Measurements from ENCODE around the gene DNAJC17.
A peak's percentile ranks its signal among the peaks of the same experiment; 100 is the strongest.

DNAJC17 gene

DNA sequence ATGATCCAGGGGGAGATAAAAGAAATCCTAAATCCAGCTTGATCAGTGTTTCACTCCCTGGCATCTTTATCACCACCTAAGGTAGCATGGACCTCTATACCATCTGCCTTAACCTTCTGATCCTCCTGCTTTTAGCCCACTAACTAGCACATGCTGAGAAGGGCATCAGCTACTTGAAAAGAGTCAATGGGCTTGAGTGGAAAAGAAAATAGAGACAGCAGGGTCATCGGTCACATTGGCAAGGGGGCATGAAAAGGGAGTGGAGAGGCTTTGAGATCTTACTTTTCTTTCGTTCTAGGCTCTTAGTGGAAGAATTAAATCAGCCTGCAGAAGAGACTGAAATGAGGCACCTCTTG, 623 bp downstream of the DNAJC17 start:
- no peak overlapping the region for H4K91ac ChIP-seq (ENCODE audit: low read depth, low read length, poor library complexity)
- H3K36me3 ChIP-seq (replicated peaks in 1 of 2; ENCODE audit: control insufficient read depth in 2 of 2, insufficient read depth in 2 of 2, low read length in 2 of 2): peaks cover 0 to 18% of the 10 kb centered on the region in 2 donors
- no peak overlapping the region for H2BK15ac ChIP-seq (ENCODE audit: low read length)
- H3K27me3 ChIP-seq (ENCODE audit: control insufficient read depth in 3 of 3, insufficient read depth in 3 of 3, low read depth in 1 of 3, low read length in 3 of 3): no peaks in the 10 kb centered on the region
- no peak overlapping the region for H3K4ac ChIP-seq (ENCODE audit: low read length)
- no peak overlapping the region for H2BK120ac ChIP-seq (ENCODE audit: low read depth, low read length)
- H3K4me3 ChIP-seq (ENCODE audit: low read length in 2 of 2): peak overlapping the region; percentile 94 to 97
- H3K4me2 ChIP-seq (ENCODE audit: insufficient read depth, low read length, poor library complexity, severe bottlenecking): peak overlapping the region; percentile 63
- no peak overlapping the region for H2AK5ac ChIP-seq (ENCODE audit: low read depth, low read length)
- H3K14ac ChIP-seq (ENCODE audit: low read length): no peak overlapping the region
- H4K8ac ChIP-seq (ENCODE audit: low read depth, low read length): no peak overlapping the region
- H2BK12ac ChIP-seq (ENCODE audit: low read length): no peak overlapping the region
- H3K23ac ChIP-seq (ENCODE audit: low read depth, low read length, poor library complexity): peak overlapping the region; percentile 57
- peaks cover 2 to 5% of the 10 kb centered on the region in 2 donors for H3K4me1 ChIP-seq (ENCODE audit: control insufficient read depth in 2 of 2, insufficient read depth in 1 of 2, low read depth in 1 of 2, low read length in 2 of 2)
- no peak overlapping the region for H3K27ac ChIP-seq (replicated peaks; ENCODE audit: low read length)
- WGBS, 2 donors (ENCODE audit: extremely low coverage in 2 of 2, insufficient read length in 2 of 2, insufficient replicate concordance in 1 of 2): no CpG with 5 or more reads among the region's 2 CpGs
- H3K79me1 ChIP-seq (ENCODE audit: low read depth, low read length): no peaks in the 10 kb centered on the region
- DNase-seq (ENCODE audit: low spot score): no peak
- no peak overlapping the region for H2BK5ac ChIP-seq (ENCODE audit: low read length)
- no peaks in the 10 kb centered on the region for H3K9me3 ChIP-seq (replicated peaks in 1 of 2; ENCODE audit: control insufficient read depth in 2 of 2, insufficient read depth in 1 of 2, low read depth in 1 of 2, low read length in 2 of 2)
- H2AFZ ChIP-seq (ENCODE audit: low read length): peak overlapping the region; percentile 100
- no peak overlapping the region for H3K18ac ChIP-seq (ENCODE audit: low read length)
- H3K9ac ChIP-seq (ENCODE audit: low read depth, low read length, poor library complexity): no peak overlapping the region

DNA sequence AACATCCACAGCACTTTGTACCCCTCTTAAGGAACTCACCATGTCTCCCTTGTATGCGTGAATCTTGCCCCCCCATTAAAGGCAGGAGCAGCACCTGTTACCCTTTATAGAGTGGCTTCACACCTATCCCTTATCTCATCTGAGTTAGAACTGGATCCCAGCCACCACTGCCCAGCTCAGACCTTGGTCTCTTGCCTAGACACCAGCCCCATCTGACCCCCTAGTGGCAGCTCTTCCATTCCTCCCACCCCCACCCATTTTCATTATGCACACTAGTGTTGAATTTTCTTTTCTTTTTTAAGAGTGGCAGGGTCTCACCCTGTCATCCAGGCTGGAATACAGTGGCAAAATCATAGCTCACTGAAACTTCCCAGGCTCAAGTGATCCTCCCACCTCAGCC, 3.6 kb downstream of the DNAJC17 start:
- H3K27ac ChIP-seq (replicated peaks; ENCODE audit: low read length): no peak overlapping the region
- no peak overlapping the region for H4K91ac ChIP-seq (ENCODE audit: low read depth, low read length, poor library complexity)
- no peak overlapping the region for H3K23ac ChIP-seq (ENCODE audit: low read depth, low read length, poor library complexity)
- no peak overlapping the region for H3K4me3 ChIP-seq (ENCODE audit: low read length in 2 of 2)
- H2BK15ac ChIP-seq (ENCODE audit: low read length): no peak overlapping the region
- no peak overlapping the region for H3K14ac ChIP-seq (ENCODE audit: low read length)
- peaks cover 5% of the 10 kb centered on the region in 2 donors for H3K4me1 ChIP-seq (ENCODE audit: control insufficient read depth in 2 of 2, insufficient read depth in 1 of 2, low read depth in 1 of 2, low read length in 2 of 2)
- no peaks in the 10 kb centered on the region for H3K79me1 ChIP-seq (ENCODE audit: low read depth, low read length)
- H4K8ac ChIP-seq (ENCODE audit: low read depth, low read length): no peak overlapping the region
- no peak for DNase-seq (ENCODE audit: low spot score)
- H2AFZ ChIP-seq (ENCODE audit: low read length): no peak overlapping the region
- H3K36me3 ChIP-seq (replicated peaks in 1 of 2; ENCODE audit: control insufficient read depth in 2 of 2, insufficient read depth in 2 of 2, low read length in 2 of 2): peaks cover 0 to 12% of the 10 kb centered on the region in 2 donors
- H3K9me3 ChIP-seq (replicated peaks in 1 of 2; ENCODE audit: control insufficient read depth in 2 of 2, insufficient read depth in 1 of 2, low read depth in 1 of 2, low read length in 2 of 2): no peaks in the 10 kb centered on the region
- no peak overlapping the region for H2BK5ac ChIP-seq (ENCODE audit: low read length)
- H3K4me2 ChIP-seq (ENCODE audit: insufficient read depth, low read length, poor library complexity, severe bottlenecking): no peak overlapping the region
- no peak overlapping the region for H2AK5ac ChIP-seq (ENCODE audit: low read depth, low read length)
- no peak overlapping the region for H3K4ac ChIP-seq (ENCODE audit: low read length)
- H2BK120ac ChIP-seq (ENCODE audit: low read depth, low read length): no peak overlapping the region
- no peak overlapping the region for H3K18ac ChIP-seq (ENCODE audit: low read length)
- no peak overlapping the region for H3K9ac ChIP-seq (ENCODE audit: low read depth, low read length, poor library complexity)
- no peaks in the 10 kb centered on the region for H3K27me3 ChIP-seq (ENCODE audit: control insufficient read depth in 3 of 3, insufficient read depth in 3 of 3, low read depth in 1 of 3, low read length in 3 of 3)
- WGBS, 2 donors (ENCODE audit: extremely low coverage in 2 of 2, insufficient read length in 2 of 2, insufficient replicate concordance in 1 of 2): no CpG with 5 or more reads among the region's 1 CpG
- H2BK12ac ChIP-seq (ENCODE audit: low read length): no peak overlapping the region

DNA sequence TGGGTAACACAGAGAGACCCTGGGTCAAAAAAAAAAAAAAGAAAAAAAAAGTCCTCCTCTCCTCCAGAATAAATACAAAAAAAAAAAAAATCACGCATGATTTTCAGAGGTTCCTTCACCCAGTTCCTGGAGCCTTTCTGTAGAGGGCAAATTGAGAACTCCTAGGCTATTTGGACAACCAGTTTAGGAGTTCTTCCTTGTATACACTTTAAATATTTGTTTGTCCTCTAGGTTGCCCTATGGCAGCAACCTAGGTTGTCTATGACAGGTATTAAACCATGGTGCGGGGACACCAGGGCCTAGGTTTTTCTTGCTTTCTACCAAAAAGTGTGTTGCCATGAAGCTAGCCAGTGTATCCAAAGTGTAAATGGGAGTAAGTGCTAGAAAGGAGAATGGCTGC, 4.2 kb downstream of the DNAJC17 start:
- H4K91ac ChIP-seq (ENCODE audit: low read depth, low read length, poor library complexity): no peak overlapping the region
- H3K4me2 ChIP-seq (ENCODE audit: insufficient read depth, low read length, poor library complexity, severe bottlenecking): no peak overlapping the region
- H3K14ac ChIP-seq (ENCODE audit: low read length): no peak overlapping the region
- H3K9me3 ChIP-seq (replicated peaks in 1 of 2; ENCODE audit: control insufficient read depth in 2 of 2, insufficient read depth in 1 of 2, low read depth in 1 of 2, low read length in 2 of 2): no peaks in the 10 kb centered on the region
- H3K4me1 ChIP-seq (ENCODE audit: control insufficient read depth in 2 of 2, insufficient read depth in 1 of 2, low read depth in 1 of 2, low read length in 2 of 2): peaks cover 4 to 11% of the 10 kb centered on the region in 2 donors
- H2AK5ac ChIP-seq (ENCODE audit: low read depth, low read length): no peak overlapping the region
- H3K18ac ChIP-seq (ENCODE audit: low read length): no peak overlapping the region
- no peak overlapping the region for H3K4ac ChIP-seq (ENCODE audit: low read length)
- DNase-seq (ENCODE audit: low spot score): no peak
- WGBS, 2 donors (ENCODE audit: extremely low coverage in 2 of 2, insufficient read length in 2 of 2, insufficient replicate concordance in 1 of 2): no CpG with 5 or more reads among the region's 2 CpGs
- H2BK15ac ChIP-seq (ENCODE audit: low read length): no peak overlapping the region
- no peak overlapping the region for H4K8ac ChIP-seq (ENCODE audit: low read depth, low read length)
- no peak overlapping the region for H2BK120ac ChIP-seq (ENCODE audit: low read depth, low read length)
- no peak overlapping the region for H2BK5ac ChIP-seq (ENCODE audit: low read length)
- no peak overlapping the region for H2BK12ac ChIP-seq (ENCODE audit: low read length)
- H3K4me3 ChIP-seq (ENCODE audit: low read length in 2 of 2): no peak overlapping the region
- H3K36me3 ChIP-seq (replicated peaks in 1 of 2; ENCODE audit: control insufficient read depth in 2 of 2, insufficient read depth in 2 of 2, low read length in 2 of 2): peaks cover 0 to 12% of the 10 kb centered on the region in 2 donors
- H3K23ac ChIP-seq (ENCODE audit: low read depth, low read length, poor library complexity): no peak overlapping the region
- H3K79me1 ChIP-seq (ENCODE audit: low read depth, low read length): no peaks in the 10 kb centered on the region
- no peak overlapping the region for H2AFZ ChIP-seq (ENCODE audit: low read length)
- H3K27ac ChIP-seq (replicated peaks; ENCODE audit: low read length): no peak overlapping the region
- H3K27me3 ChIP-seq (ENCODE audit: control insufficient read depth in 3 of 3, insufficient read depth in 3 of 3, low read depth in 1 of 3, low read length in 3 of 3): no peaks in the 10 kb centered on the region
- H3K9ac ChIP-seq (ENCODE audit: low read depth, low read length, poor library complexity): no peak overlapping the region

DNA sequence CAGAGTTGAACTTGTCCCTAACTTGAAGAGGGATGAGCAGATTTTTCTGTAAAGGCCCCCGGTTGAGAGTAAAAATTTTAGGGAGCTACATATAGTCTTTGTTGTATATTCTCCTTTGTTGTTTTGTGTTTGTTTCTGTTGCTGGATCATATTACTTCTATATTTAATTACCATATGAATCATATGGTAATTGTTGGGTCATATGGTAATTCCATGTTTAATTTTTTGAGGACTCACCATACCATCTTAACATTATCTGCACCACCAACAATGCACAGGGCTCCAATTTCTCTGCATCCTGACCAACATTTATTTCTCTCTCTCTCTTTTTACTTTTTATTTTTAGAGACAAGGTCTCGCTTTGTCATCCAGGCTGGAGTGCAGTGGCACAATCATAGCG, 7.8 kb downstream of the DNAJC17 start:
- no peak overlapping the region for H2AK5ac ChIP-seq (ENCODE audit: low read depth, low read length)
- no peak overlapping the region for H4K91ac ChIP-seq (ENCODE audit: low read depth, low read length, poor library complexity)
- H2BK15ac ChIP-seq (ENCODE audit: low read length): no peak overlapping the region
- no peak overlapping the region for H3K14ac ChIP-seq (ENCODE audit: low read length)
- no peak overlapping the region for H3K4me3 ChIP-seq (ENCODE audit: low read length in 2 of 2)
- no peaks in the 10 kb centered on the region for H3K27me3 ChIP-seq (ENCODE audit: control insufficient read depth in 3 of 3, insufficient read depth in 3 of 3, low read depth in 1 of 3, low read length in 3 of 3)
- no peak overlapping the region for H3K4ac ChIP-seq (ENCODE audit: low read length)
- H3K4me2 ChIP-seq (ENCODE audit: insufficient read depth, low read length, poor library complexity, severe bottlenecking): no peak overlapping the region
- H2BK12ac ChIP-seq (ENCODE audit: low read length): no peak overlapping the region
- no peak for DNase-seq (ENCODE audit: low spot score)
- no peak overlapping the region for H2BK120ac ChIP-seq (ENCODE audit: low read depth, low read length)
- no CpG with 5 or more reads among the region's 3 CpGs for WGBS, 2 donors (ENCODE audit: extremely low coverage in 2 of 2, insufficient read length in 2 of 2, insufficient replicate concordance in 1 of 2)
- H3K23ac ChIP-seq (ENCODE audit: low read depth, low read length, poor library complexity): no peak overlapping the region
- no peak overlapping the region for H2AFZ ChIP-seq (ENCODE audit: low read length)
- no peaks in the 10 kb centered on the region for H3K79me1 ChIP-seq (ENCODE audit: low read depth, low read length)
- no peak overlapping the region for H3K18ac ChIP-seq (ENCODE audit: low read length)
- peaks cover 0 to 12% of the 10 kb centered on the region in 2 donors for H3K36me3 ChIP-seq (replicated peaks in 1 of 2; ENCODE audit: control insufficient read depth in 2 of 2, insufficient read depth in 2 of 2, low read length in 2 of 2)
- H3K9me3 ChIP-seq (replicated peaks in 1 of 2; ENCODE audit: control insufficient read depth in 2 of 2, insufficient read depth in 1 of 2, low read depth in 1 of 2, low read length in 2 of 2): no peaks in the 10 kb centered on the region
- H2BK5ac ChIP-seq (ENCODE audit: low read length): no peak overlapping the region
- peaks cover 2 to 10% of the 10 kb centered on the region in 2 donors for H3K4me1 ChIP-seq (ENCODE audit: control insufficient read depth in 2 of 2, insufficient read depth in 1 of 2, low read depth in 1 of 2, low read length in 2 of 2)
- H4K8ac ChIP-seq (ENCODE audit: low read depth, low read length): no peak overlapping the region
- no peak overlapping the region for H3K27ac ChIP-seq (replicated peaks; ENCODE audit: low read length)
- H3K9ac ChIP-seq (ENCODE audit: low read depth, low read length, poor library complexity): no peak overlapping the region

Data from neuronal stem cell (in vitro differentiated cells).